Transverse colon (tissue), 4 donors: ENCODE data around the gene CDRT4. TPM values are rescaled to one million over a fixed set of nuclear protein-coding genes. Genes with fewer than 3 reads are reported as not detected.

Experiments used
- DNase-seq: peaks from one replicate; pipeline ENCODE4 v3.0.0-alpha.2; 2019
- H3K27ac ChIP-seq, 4 donors: fragments of 200-600 bp; sonication (generic); 2 replicates each; pipeline ENCODE4 v1.5.1; 2016 to 2018; ENCODE audit warnings: inconsistent platforms in 4 of 4
- H3K27me3 ChIP-seq: fragments of 200-600 bp; sonication (generic); 2 replicates; pipeline ENCODE4 v1.5.1; 2017; ENCODE audit warnings: inconsistent platforms
- H3K36me3 ChIP-seq, 4 donors: fragments of 200-600 bp; sonication (generic); 2 replicates each; pipeline ENCODE4 v1.5.1; 2017 to 2019; ENCODE audit warnings: inconsistent platforms in 4 of 4
- H3K4me1 ChIP-seq, 4 donors: fragments of 200-600 bp; sonication (generic); 2 replicates each; pipeline ENCODE4 v1.5.1; 2017 to 2020; ENCODE audit warnings: inconsistent platforms in 4 of 4
- H3K4me3 ChIP-seq, 4 donors: fragments of 200-600 bp; sonication (generic); 1 replicate in 1 of 4; 2 replicates in 3 of 4; pipeline versions ENCODE4 v1.5.1 to v1.6.1; 2017 to 2019; ENCODE audit warnings: inconsistent platforms in 4 of 4
- H3K9me3 ChIP-seq, 2 donors: fragments of 200-600 bp; sonication (generic); 2 replicates each; pipeline ENCODE4 v1.5.1; 2017 to 2019; ENCODE audit warnings: inconsistent platforms in 2 of 2
- EP300 ChIP-seq: sonication (generic); formaldehyde crosslinking; IDR thresholded peaks from one replicate; pipeline ENCODE4 v1.6.1; 2017; ENCODE audit warnings: antibody characterized with exemption, low read depth
- POLR2A ChIP-seq: fragments of 450-650 bp; IDR thresholded peaks from one replicate; pipeline ENCODE4 v1.6.1; 2016; ENCODE audit warnings: antibody characterized with exemption, mild to moderate bottlenecking, moderate library complexity
- POLR2AphosphoS5 ChIP-seq, 3 donors: sonication (generic); formaldehyde crosslinking; IDR thresholded peaks; one replicate each; pipeline ENCODE4 v1.6.1; 2016; ENCODE audit warnings: antibody characterized with exemption in 3 of 3
- WGBS, 2 donors: methylation state at CpG; one replicate each; pipeline ENCODE4 v1.1.5; 2018; ENCODE audit warnings: low coverage in 1 of 2; 5-methylcytosine and 5-hydroxymethylcytosine counted together
- in situ Hi-C, 4 donors: fragments of 200-750 bp; cut with MboI; loops; one replicate each; pipeline versions ENCODE4 v1.15.0 to v1.15.1; 2017; ENCODE audit warnings: low sequenced_read_pairs in 3 of 4, low pct_ligation_motif_present in 1 of 4, low pct_unique_long_range_greater_than_20kb in 1 of 4
- intact Hi-C: fragments of 100-400 bp; cut with DNase I; formaldehyde crosslinking; loops from one replicate; pipeline ENCODE4 v1.15.1; 2023; ENCODE audit warnings: low total_unique reads
- total RNA-seq, 4 donors: library from RNA; depleted of rRNA; stranded (reverse); fragments of >200 nt; gene quantifications; one replicate each; pipeline ENCODE4 v1.1.0, GENCODE V29; 2016
- TF ChIP-seq, protein P1 (sequence below), 5 experiments: fragments of 200-600 bp in 3 of 5; fragments of 450-650 bp in 2 of 5; sonication (generic) in 3 of 5; IDR thresholded peaks; 1 replicate in 2 of 5; 2 replicates in 3 of 5; pipeline ENCODE4 v1.5.1; 2016 to 2017; ENCODE audit warnings: antibody characterized with exemption in 5 of 5, inconsistent platforms in 3 of 5, mild to moderate bottlenecking in 2 of 5, moderate library complexity in 1 of 5

Gene CDRT4
- total RNA-seq, 4 donors from 2014 or later, result 2.2 to 93.5 (median 14.4) TPM

DNA sequence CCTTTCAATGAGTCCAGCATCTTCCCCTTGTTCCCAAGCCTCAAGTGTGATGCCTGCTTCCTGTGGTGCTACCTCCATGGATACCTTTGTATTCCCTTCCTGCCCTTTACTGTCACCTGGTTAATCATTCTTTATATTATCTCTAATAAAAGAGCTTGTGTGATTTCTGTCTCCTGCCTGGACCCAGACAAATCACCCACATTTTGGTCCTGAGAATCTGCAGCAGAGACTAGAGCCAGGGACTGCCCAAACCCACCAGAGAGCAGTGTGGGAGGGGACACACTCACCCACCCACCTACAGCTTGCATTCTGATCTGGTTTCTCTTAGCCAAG lies 30.2 kb downstream of the CDRT4 start:
- Histone ChIP-seq H3K27ac (peak overlapping the region in 2 of 4 donors; percentile 49 to 53), H3K27me3 (no peaks in the 10 kb centered on the region), H3K9me3 (no peaks in the 10 kb centered on the region), H3K36me3 (no peaks in the 10 kb centered on the region), H3K4me3 (no peak overlapping the region), H3K4me1 (peaks cover 0 to 19% (median 10%) of the 10 kb centered on the region in 4 donors)
- DNase-seq, result no peak
- intact Hi-C loops (no loop called here), in situ Hi-C loops (no loop called here)
- no peak for TF ChIP-seq POLR2A
- no peak for TF ChIP-seq EP300
- TF ChIP-seq, protein P1, sequence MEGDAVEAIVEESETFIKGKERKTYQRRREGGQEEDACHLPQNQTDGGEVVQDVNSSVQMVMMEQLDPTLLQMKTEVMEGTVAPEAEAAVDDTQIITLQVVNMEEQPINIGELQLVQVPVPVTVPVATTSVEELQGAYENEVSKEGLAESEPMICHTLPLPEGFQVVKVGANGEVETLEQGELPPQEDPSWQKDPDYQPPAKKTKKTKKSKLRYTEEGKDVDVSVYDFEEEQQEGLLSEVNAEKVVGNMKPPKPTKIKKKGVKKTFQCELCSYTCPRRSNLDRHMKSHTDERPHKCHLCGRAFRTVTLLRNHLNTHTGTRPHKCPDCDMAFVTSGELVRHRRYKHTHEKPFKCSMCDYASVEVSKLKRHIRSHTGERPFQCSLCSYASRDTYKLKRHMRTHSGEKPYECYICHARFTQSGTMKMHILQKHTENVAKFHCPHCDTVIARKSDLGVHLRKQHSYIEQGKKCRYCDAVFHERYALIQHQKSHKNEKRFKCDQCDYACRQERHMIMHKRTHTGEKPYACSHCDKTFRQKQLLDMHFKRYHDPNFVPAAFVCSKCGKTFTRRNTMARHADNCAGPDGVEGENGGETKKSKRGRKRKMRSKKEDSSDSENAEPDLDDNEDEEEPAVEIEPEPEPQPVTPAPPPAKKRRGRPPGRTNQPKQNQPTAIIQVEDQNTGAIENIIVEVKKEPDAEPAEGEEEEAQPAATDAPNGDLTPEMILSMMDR (IDR thresholded peaks at IDR 0.05), result no peak
- TF ChIP-seq POLR2AphosphoS5 (IDR thresholded peaks at IDR 0.05), result no peak

GRCh38 chr17:15436473-15437302 lies 30.7 kb downstream of the CDRT4 start:
- no peak overlapping the region for H3K4me3 ChIP-seq
- 59% methylated on average over 3 of the region's 3 CpGs; no CpG with 5 or more reads in 1 of the 2 donors for WGBS, 2 donors
- in situ Hi-C loops (no loop called here), intact Hi-C loops (no loop called here)
- DNase-seq, result peak; percentile 63
- no peaks in the 10 kb centered on the region for H3K27me3 ChIP-seq
- no peaks in the 10 kb centered on the region for H3K36me3 ChIP-seq
- TF ChIP-seq, protein P1 (IDR thresholded peaks at IDR 0.05), result peak in 4 of 5 experiments; percentile 14 to 24 (median 20)
- TF ChIP-seq POLR2AphosphoS5 (IDR thresholded peaks at IDR 0.05), result no peak
- H3K27ac ChIP-seq, result peak overlapping the region; percentile 12 to 53 (median 42)
- no peaks in the 10 kb centered on the region for H3K9me3 ChIP-seq
- H3K4me1 ChIP-seq, result peaks cover 0 to 19% (median 10%) of the 10 kb centered on the region in 4 donors

DNA sequence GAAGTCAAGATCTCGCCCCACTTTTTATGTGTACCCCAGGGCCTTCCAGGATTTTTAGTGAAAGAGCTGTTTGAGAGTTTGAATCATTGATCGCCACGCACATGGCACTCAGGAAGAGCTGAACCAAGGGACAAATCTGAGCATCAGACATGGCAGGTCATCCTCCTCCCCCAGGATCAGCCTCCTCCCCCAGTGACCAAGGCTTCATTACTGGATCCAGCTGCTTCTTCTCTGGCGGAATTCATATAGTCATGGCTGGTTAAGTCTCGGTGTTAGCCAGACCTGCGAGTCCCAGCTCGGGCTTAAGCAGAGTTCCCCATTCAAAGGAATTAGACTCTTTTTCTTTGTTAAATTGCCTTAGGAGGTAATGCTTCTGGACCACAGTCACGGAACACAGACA lies 32.5 kb downstream of the CDRT4 start:
- in situ Hi-C loops (no loop called here), intact Hi-C loops (no loop called here)
- WGBS, 2 donors, result 91% methylated on average over 8 of the region's 8 CpGs; no CpG with 5 or more reads in 1 of the 2 donors
- H3K4me3 ChIP-seq, result no peak overlapping the region
- peaks cover 4 to 24% (median 10%) of the 10 kb centered on the region in 4 donors for H3K4me1 ChIP-seq
- DNase-seq, result no peak
- no peaks in the 10 kb centered on the region for H3K36me3 ChIP-seq
- H3K9me3 ChIP-seq, result no peaks in the 10 kb centered on the region
- H3K27me3 ChIP-seq, result no peaks in the 10 kb centered on the region
- peak overlapping the region; percentile 64 to 76 (median 75) for H3K27ac ChIP-seq
- no peak for TF ChIP-seq POLR2AphosphoS5 (IDR thresholded peaks at IDR 0.05)

GRCh38 chr17:15432807-15433611 lies 34.4 kb downstream of the CDRT4 start:
- intact Hi-C loops, result no loop called here
- DNase-seq, result no peak
- no peak overlapping the region for H3K4me3 ChIP-seq
- 81 to 94% methylated on average over 2 to 6 of the region's 6 CpGs for WGBS, 2 donors
- TF ChIP-seq POLR2AphosphoS5 (IDR thresholded peaks at IDR 0.05), result peak in 2 of 3 donors; percentile 63 to 70
- no peak for TF ChIP-seq POLR2A
- no peaks in the 10 kb centered on the region for H3K9me3 ChIP-seq
- peak overlapping the region; percentile 64 to 76 (median 75) for H3K27ac ChIP-seq
- in situ Hi-C loops, result no loop called here
- H3K36me3 ChIP-seq, result no peaks in the 10 kb centered on the region
- H3K27me3 ChIP-seq, result no peaks in the 10 kb centered on the region
- peaks cover 4 to 24% (median 10%) of the 10 kb centered on the region in 4 donors for H3K4me1 ChIP-seq

DNA sequence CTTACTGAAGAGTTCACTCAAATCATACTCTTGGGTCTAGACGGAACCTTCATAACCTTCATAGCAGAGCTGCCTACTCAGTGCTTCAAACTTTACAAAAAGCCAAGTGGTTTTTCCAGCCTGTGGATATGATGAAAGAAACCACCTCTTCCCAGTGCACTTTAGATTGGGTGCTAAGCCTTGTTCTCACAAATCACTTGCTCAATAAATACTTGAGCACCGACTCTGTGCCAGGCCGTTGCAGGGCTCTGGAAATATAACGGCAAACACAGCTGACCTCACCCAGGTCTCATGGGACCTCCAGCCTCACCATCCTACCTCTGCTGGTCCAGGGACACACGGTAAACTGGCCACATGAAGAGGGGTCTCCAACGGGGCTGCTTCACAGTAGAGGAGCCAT lies 35.7 kb downstream of the CDRT4 start:
- no peak for DNase-seq
- Histone ChIP-seq H3K27me3 (no peaks in the 10 kb centered on the region), H3K36me3 (no peaks in the 10 kb centered on the region), H3K9me3 (no peaks in the 10 kb centered on the region), H3K4me3 (no peak overlapping the region), H3K4me1 (peaks cover 4 to 20% (median 9%) of the 10 kb centered on the region in 4 donors), H3K27ac (peak overlapping the region; percentile 64 to 76 (median 75))
- intact Hi-C loops (no loop called here), in situ Hi-C loops (no loop called here)
- TF ChIP-seq POLR2AphosphoS5 (IDR thresholded peaks at IDR 0.05) (peak in 1 of 3 donors; percentile 11), POLR2A (no peak)
- 68 to 89% methylated on average over 1 to 6 of the region's 6 CpGs for WGBS, 2 donors
